Central memory CD8-positive, alpha-beta T cell (primary cell): Measurements from ENCODE around the gene PI4K2A.
A peak's percentile ranks its signal among the peaks of the same experiment; 100 is the strongest.

Experiments
- ATAC-seq: fragments of 150-1000 bp; cut with Tn5 transposase; replicated peaks from 2 replicates; pipeline ENCODE4 v1.10.0; 2022; ENCODE audit warnings: mild to moderate bottlenecking, moderate FRiP score, moderate number of reproducible peaks; ENCODE audit not compliant: poor library complexity, severe bottlenecking; ENCODE audit errors: extremely low read depth
- DNase-seq, 2 donors: peaks; one replicate each; pipeline ENCODE4 v3.0.0; 2021; ENCODE audit warnings: low spot score in 2 of 2
- H3K27ac Mint-ChIP-seq: one replicate; pipeline ENCODE4 v1.8.0; 2022; ENCODE audit warnings: low read depth, mild to moderate bottlenecking, moderate library complexity, mixed read lengths
- H3K27me3 Mint-ChIP-seq: one replicate; pipeline ENCODE4 v1.8.0; 2022; ENCODE audit warnings: mixed read lengths
- H3K36me3 Mint-ChIP-seq: one replicate; pipeline ENCODE4 v1.8.0; 2022; ENCODE audit warnings: mild to moderate bottlenecking, moderate library complexity, mixed read lengths; ENCODE audit not compliant: insufficient read depth
- H3K4me1 Mint-ChIP-seq: one replicate; pipeline ENCODE4 v1.8.0; 2022; ENCODE audit warnings: mixed read lengths
- H3K4me3 Mint-ChIP-seq: one replicate; pipeline ENCODE4 v1.8.0; 2022; ENCODE audit warnings: mild to moderate bottlenecking, moderate library complexity, mixed read lengths
- H3K9me3 Mint-ChIP-seq: one replicate; pipeline ENCODE4 v1.8.0; 2022; ENCODE audit warnings: mixed read lengths

The PI4K2A gene

DNA sequence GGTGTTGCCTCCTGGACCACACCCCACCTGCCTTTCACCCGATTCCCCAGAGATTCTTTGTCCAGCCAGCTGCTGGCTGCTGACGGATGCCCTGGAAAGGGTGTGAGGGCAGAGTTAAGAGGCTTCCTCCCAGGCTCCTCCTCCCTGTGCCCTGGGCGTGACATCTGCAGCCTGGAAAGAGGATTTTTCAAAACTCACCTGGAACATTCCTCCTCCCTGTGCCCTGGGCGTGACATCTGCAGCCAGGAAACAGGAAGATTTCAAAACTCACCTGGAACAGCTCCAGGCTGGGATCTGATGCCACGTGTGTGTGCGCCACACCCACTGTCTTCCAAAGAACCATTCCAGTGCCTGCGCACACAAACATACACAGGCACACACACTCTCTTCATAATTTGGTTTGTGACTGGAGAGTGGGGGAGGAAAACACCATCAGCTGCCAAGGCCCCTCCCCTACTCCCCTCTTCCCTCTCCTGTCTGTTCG lies 78.2 kb downstream of the PI4K2A start:
- DNase-seq (no peak), ATAC-seq (no peak)
- Mint-ChIP-seq H3K36me3 (no peaks in the 10 kb centered on the region), H3K27me3 (no peaks in the 10 kb centered on the region), H3K9me3 (no peaks in the 10 kb centered on the region), H3K4me3 (no peak overlapping the region), H3K27ac (no peak overlapping the region), H3K4me1 (peaks cover 9% of the 10 kb centered on the region)

DNA sequence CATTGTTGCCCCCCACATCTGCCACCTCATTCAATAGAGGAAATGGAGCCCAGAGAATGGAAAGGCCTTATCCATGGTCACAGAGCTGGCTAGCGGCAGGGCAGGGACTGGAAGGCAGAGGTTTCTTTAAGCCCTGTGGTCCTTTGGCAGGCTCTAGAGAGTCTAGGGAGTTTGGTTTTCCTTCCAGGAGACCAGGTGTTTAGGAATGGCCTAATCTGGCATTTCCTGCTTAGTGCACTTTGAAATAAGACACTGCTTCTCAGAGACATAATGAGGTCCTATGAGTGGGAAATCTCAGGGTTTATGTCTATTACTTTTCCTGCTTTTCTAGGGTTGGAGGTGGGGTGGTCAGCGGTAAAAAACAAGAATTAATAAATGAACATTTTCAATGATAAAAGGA lies 79.1 kb downstream of the PI4K2A start:
- H3K27me3 Mint-ChIP-seq: peaks cover 6% of the 10 kb centered on the region
- no peak overlapping the region for H3K27ac Mint-ChIP-seq
- no peak overlapping the region for H3K4me3 Mint-ChIP-seq
- no peaks in the 10 kb centered on the region for H3K36me3 Mint-ChIP-seq
- H3K9me3 Mint-ChIP-seq: no peaks in the 10 kb centered on the region
- H3K4me1 Mint-ChIP-seq: no peaks in the 10 kb centered on the region
- no peak for DNase-seq
- no peak for ATAC-seq

DNA sequence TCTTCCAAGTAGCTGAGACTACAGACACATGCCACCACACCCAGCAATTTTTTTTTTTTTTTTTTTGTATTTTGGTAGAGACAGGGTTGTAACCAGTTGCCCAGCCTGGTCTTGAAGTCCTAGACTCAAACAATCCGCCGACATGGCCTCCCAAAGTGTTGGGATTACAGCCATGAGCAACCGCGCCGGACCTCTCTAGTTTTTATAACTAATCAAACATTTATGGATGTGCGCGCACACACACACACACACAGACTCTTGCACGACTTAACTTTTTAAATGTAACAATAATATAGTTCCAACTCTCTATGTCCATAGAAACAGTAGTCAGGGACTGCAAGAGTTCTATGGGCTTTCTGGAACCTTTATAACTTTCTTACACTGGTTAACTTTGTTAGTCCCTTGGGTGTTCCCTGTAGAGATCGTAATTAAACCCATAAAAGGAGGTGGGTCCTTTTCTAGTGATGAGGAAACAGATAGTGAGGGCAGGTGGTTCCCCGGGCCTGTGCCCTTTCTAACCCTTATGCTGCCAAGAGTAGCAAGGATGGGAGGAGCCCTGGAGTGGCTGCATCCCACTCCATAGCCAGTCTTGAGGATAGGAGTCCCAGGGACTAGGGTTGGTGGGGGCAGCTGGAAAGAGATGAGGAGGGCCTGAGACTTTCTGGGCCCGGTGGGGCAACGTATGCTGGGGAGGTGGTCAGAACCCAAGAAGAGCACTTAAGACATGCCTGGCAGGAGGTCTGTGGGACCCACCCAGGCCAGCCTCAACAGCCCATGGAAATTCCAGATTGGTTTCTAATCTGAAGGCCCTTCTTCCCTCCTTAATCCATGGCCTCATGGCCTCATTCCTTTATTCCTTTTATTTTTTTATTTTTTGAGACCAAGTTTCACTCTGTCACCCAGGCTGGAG lies 81.7 kb downstream of the PI4K2A start:
- Mint-ChIP-seq H3K4me3 (no peak overlapping the region), H3K4me1 (no peaks in the 10 kb centered on the region), H3K9me3 (no peaks in the 10 kb centered on the region), H3K36me3 (no peaks in the 10 kb centered on the region), H3K27me3 (peaks cover 21% of the 10 kb centered on the region), H3K27ac (no peak overlapping the region)
- ATAC-seq (no peak), DNase-seq (no peak)

DNA sequence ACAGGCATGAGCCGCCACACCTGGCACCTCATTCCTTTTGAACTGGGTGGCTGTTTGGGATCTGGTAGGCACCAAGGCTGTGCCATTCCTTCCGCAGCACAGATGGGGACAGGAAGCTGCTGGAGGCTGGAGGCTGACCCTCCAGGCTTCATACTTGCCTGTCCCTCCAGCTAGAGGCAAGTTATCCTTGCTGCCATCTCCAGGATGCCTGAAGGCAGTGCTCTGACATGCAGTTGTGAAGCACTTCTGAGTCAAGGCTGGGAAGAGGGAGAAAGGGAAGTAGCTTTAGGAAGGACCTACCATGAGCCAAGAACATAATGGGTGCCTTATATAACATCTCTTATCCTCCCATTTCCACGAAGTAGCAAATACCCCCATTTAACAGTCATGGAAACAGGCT lies 82.5 kb downstream of the PI4K2A start:
- Mint-ChIP-seq H3K4me3 (no peak overlapping the region), H3K27me3 (peaks cover 21% of the 10 kb centered on the region), H3K36me3 (no peaks in the 10 kb centered on the region), H3K27ac (no peak overlapping the region), H3K4me1 (no peaks in the 10 kb centered on the region), H3K9me3 (no peaks in the 10 kb centered on the region)
- DNase-seq (no peak), ATAC-seq (no peak)

DNA sequence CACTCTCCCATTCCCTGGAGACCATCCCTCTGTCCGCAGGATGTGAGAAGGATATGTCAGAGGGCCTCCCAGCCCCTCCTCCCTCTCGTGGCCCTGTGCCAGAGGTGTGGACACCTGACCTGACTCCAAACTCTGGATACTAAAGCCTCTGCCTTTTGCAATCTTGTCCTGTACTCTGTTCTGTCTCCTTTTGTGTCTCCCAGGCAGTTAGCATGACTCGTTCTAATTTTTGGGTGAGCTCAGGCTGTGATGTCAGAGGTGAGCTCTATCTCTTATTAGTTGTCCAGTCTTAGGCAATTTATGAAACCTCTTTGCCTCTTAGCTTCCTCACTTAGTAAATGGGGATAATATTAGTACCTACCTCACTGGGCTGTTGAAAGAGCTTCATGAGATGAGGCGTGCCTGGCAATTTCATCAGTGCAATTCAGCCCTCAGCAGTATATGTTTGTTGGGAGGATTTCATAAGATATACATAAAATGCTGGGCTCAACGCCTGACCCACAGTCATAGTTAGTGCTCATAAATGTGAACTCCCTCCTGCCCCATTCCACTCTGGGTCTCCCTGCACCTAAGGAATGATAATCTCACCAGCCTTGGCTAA lies 84.0 kb downstream of the PI4K2A start:
- Mint-ChIP-seq H3K27ac (peak overlapping the region; percentile 24), H3K9me3 (no peaks in the 10 kb centered on the region), H3K36me3 (no peaks in the 10 kb centered on the region), H3K4me3 (no peak overlapping the region), H3K27me3 (peaks cover 29% of the 10 kb centered on the region), H3K4me1 (no peaks in the 10 kb centered on the region)
- DNase-seq: no peak
- ATAC-seq: no peak
